CD4-positive, alpha-beta T cell (primary cell): ENCODE measurements around the gene FAM131B. TPM values are rescaled to one million over a fixed set of nuclear protein-coding genes. Genes with fewer than 3 reads are reported as not detected.

Experiments used
- ATAC-seq: fragments of 200-7000 bp; cut with Tn5 transposase; one replicate; pipeline ENCODE4 v1.10.0; 2022; ENCODE audit warnings: mild to moderate bottlenecking; ENCODE audit not compliant: poor library complexity
- CTCF ChIA-PET: fragments of 350-600 bp; sonication (Branson Sonifier 250); formaldehyde crosslinking; loops from one replicate; lab custom pipeline; 2021; ENCODE audit warnings: antibody characterized with exemption, inconsistent platforms; lab: Charles Lee
- POLR2A ChIA-PET: fragments of 350-600 bp; sonication (Branson Sonifier 250); formaldehyde crosslinking; loops from one replicate; lab custom pipeline; 2021; ENCODE audit warnings: antibody characterized with exemption, inconsistent platforms; lab: Charles Lee
- DNase-seq, 14 experiments: peaks; one replicate each; pipeline ENCODE4 v3.0.0-alpha.2; 2013 to 2020; ENCODE audit warnings: mixed read lengths in 2 of 14
- H3K27ac ChIP-seq, 2 donors: one replicate each; pipeline versions ENCODE4 v1.5.1 to v1.7.0; 2013; ENCODE audit warnings: low read length in 2 of 2, low read depth in 1 of 2, mild to moderate bottlenecking in 1 of 2
- H3K27me3 ChIP-seq, 2 experiments: 1 replicate in 1 of 2; 2 replicates in 1 of 2; pipeline versions ENCODE4 v1.6.1 to v1.7.0; 2013; ENCODE audit warnings: low read length in 2 of 2, control low read depth in 1 of 2, mild to moderate bottlenecking in 1 of 2, moderate library complexity in 1 of 2; ENCODE audit not compliant: insufficient read depth in 2 of 2, control insufficient read depth in 1 of 2
- H3K36me3 ChIP-seq: one replicate; pipeline ENCODE4 v1.6.1; 2013; ENCODE audit warnings: low read length, control low read depth; ENCODE audit not compliant: insufficient read depth
- H3K4me1 ChIP-seq: one replicate; pipeline ENCODE4 v1.6.1; 2013; ENCODE audit warnings: low read length, control low read depth; ENCODE audit not compliant: insufficient read depth
- H3K4me3 ChIP-seq: one replicate; pipeline ENCODE4 v1.5.1; 2013; ENCODE audit warnings: mild to moderate bottlenecking, low read length, moderate library complexity
- H3K9me3 ChIP-seq, 2 experiments: 1 replicate in 1 of 2; 2 replicates in 1 of 2; pipeline versions ENCODE4 v1.6.1 to v1.7.0; 2013; ENCODE audit warnings: low read length in 2 of 2, mild to moderate bottlenecking in 2 of 2, control low read depth in 1 of 2, moderate library complexity in 1 of 2; ENCODE audit not compliant: control insufficient read depth in 1 of 2, insufficient read depth in 1 of 2
- H3K27ac Mint-ChIP-seq: one replicate; pipeline ENCODE4 v1.8.0; 2020; ENCODE audit warnings: mixed read lengths
- H3K27me3 Mint-ChIP-seq: one replicate; pipeline ENCODE4 v1.8.0; 2021; ENCODE audit warnings: mixed read lengths
- H3K36me3 Mint-ChIP-seq: one replicate; pipeline ENCODE4 v1.8.0; 2021; ENCODE audit warnings: low read depth, mixed read lengths
- H3K4me1 Mint-ChIP-seq: one replicate; pipeline ENCODE4 v1.8.0; 2021; ENCODE audit warnings: low read depth, mixed read lengths
- H3K4me3 Mint-ChIP-seq: one replicate; pipeline ENCODE4 v1.8.0; 2020; ENCODE audit warnings: mild to moderate bottlenecking, mixed read lengths
- H3K9me3 Mint-ChIP-seq: one replicate; pipeline ENCODE4 v1.8.0; 2020; ENCODE audit warnings: mixed read lengths
- intact Hi-C, 2 experiments: fragments of 100-400 bp; cut with DNase I in 1 of 2; cut with micrococcal nuclease in 1 of 2; formaldehyde crosslinking; loops; one replicate each; pipeline versions ENCODE4 v1.15.1 to v1.9.0; 2023 to 2025; cut with DNase I, micrococcal nuclease
- total RNA-seq, 174 experiments: library from RNA in 2 of 174; stranded (reverse) in 2 of 174; gene quantifications; one replicate each; pipeline ENCODE4 v1.2.3 and lab custom pipeline; 2021 to 2026
- TF ChIP-seq, protein P1 (sequence below): fragments of 200-600 bp; IDR thresholded peaks from one replicate; pipeline ENCODE4 v1.8.0; 2022; ENCODE audit warnings: antibody characterized with exemption, mild to moderate bottlenecking

The FAM131B gene
- total RNA-seq, 2 experiments from 2014 or later: 0.14 TPM; not detected in 1

DNA sequence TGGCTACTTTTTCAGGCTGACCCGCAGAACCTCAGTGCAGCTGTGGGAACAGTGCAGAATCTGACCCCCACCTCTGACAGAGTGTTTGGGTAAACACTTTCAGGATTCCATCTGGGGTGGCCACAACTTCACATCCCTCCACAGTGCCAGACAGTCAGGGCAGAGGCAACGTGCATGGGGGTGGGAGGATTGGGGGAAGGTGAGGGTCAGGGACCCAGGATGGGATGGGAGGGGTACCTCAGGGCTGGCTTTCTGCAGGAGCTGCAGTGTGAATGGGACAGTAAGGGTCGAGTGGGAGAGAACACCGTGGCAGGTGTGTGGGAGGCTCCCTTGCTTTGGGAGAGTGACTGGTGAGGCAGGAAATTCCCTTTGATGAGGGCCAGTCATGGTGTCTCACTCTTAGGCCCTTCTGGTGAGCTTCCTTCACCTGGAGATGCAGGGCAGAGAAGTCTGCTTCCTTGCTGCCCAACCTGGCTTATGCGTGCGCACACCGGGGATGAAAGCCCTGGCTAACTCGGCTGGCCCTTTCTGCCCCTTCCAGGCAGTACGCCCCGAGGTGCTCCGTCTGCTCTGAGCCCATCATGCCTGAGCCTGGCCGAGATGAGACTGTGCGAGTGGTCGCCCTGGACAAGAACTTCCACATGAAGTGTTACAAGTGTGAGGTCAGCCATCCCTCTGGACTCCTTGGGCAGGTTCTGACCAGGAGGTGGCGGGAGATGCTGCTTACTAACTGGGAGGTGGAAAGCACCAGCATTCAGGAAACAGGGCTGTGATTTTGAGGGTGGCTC lies 27.0 kb upstream of the FAM131B start:
- no peaks in the 10 kb centered on the region for H3K9me3 ChIP-seq
- DNase-seq (no peak), ATAC-seq (no peak)
- H3K36me3 ChIP-seq: peaks cover 65% of the 10 kb centered on the region
- intact Hi-C loops: loop anchor here in 1 of 2 experiments (10.0 kb wide), 1 partner anchor 535 kb away; the partner anchor contains the start of gene EPHB6
- Mint-ChIP-seq H3K36me3 (peaks cover 58% of the 10 kb centered on the region), H3K9me3 (no peaks in the 10 kb centered on the region), H3K27me3 (no peaks in the 10 kb centered on the region), H3K4me1 (peaks cover 10% of the 10 kb centered on the region), H3K4me3 (no peak overlapping the region), H3K27ac (peak overlapping the region; percentile 59)
- no peak overlapping the region for H3K4me3 ChIP-seq
- peak overlapping the region in 1 of 2 donors; percentile 1 for H3K27ac ChIP-seq
- CTCF ChIA-PET: interaction anchor here (2.1 kb wide), 1 partner anchor 9 kb away, joined by 8 read pairs; no protein-coding TSS in a partner anchor
- no peaks in the 10 kb centered on the region for H3K27me3 ChIP-seq
- POLR2A ChIA-PET: interaction anchor here (1.2 to 4.5 kb wide), 5 partner anchors 8 to 18 kb away, joined by 3 to 31 read pairs (median 4); partner anchors contain the start of genes EPHA1 and ZYX
- TF ChIP-seq, protein P1, sequence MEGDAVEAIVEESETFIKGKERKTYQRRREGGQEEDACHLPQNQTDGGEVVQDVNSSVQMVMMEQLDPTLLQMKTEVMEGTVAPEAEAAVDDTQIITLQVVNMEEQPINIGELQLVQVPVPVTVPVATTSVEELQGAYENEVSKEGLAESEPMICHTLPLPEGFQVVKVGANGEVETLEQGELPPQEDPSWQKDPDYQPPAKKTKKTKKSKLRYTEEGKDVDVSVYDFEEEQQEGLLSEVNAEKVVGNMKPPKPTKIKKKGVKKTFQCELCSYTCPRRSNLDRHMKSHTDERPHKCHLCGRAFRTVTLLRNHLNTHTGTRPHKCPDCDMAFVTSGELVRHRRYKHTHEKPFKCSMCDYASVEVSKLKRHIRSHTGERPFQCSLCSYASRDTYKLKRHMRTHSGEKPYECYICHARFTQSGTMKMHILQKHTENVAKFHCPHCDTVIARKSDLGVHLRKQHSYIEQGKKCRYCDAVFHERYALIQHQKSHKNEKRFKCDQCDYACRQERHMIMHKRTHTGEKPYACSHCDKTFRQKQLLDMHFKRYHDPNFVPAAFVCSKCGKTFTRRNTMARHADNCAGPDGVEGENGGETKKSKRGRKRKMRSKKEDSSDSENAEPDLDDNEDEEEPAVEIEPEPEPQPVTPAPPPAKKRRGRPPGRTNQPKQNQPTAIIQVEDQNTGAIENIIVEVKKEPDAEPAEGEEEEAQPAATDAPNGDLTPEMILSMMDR: no peak
- H3K4me1 ChIP-seq: peaks cover 41% of the 10 kb centered on the region

GRCh38 chr7:143388491-143389101 lies 26.1 kb upstream of the FAM131B start:
- ChIA-PET POLR2A (interaction anchor here (0.8 to 4.5 kb wide), 4 partner anchors 15 to 125 kb away, joined by 3 to 31 read pairs (median 4); partner anchors contain the start of genes EPHA1 and GSTK1), CTCF (interaction anchor here (2.1 kb wide), 1 partner anchor 8 kb away, joined by 8 read pairs; no protein-coding TSS in a partner anchor)
- Histone ChIP-seq H3K4me3 (no peak overlapping the region), H3K27me3 (no peaks in the 10 kb centered on the region), H3K9me3 (no peaks in the 10 kb centered on the region), H3K27ac (no peak overlapping the region), H3K36me3 (peaks cover 61% of the 10 kb centered on the region), H3K4me1 (peaks cover 51% of the 10 kb centered on the region)
- TF ChIP-seq, protein P1: no peak
- H3K4me3 Mint-ChIP-seq: no peak overlapping the region
- ATAC-seq (no peak), DNase-seq (no peak)
- peak overlapping the region; percentile 59 for H3K27ac Mint-ChIP-seq
- peaks cover 51% of the 10 kb centered on the region for H3K36me3 Mint-ChIP-seq
- intact Hi-C loops: loop anchor here in 1 of 2 experiments (10.0 kb wide), 1 partner anchor 534 kb away; the partner anchor contains the start of gene EPHB6
- no peaks in the 10 kb centered on the region for H3K9me3 Mint-ChIP-seq
- no peaks in the 10 kb centered on the region for H3K27me3 Mint-ChIP-seq
- H3K4me1 Mint-ChIP-seq: peaks cover 10% of the 10 kb centered on the region

GRCh38 chr7:143388051-143388450 lies 25.5 kb upstream of the FAM131B start:
- H3K4me1 Mint-ChIP-seq: peaks cover 10% of the 10 kb centered on the region
- Histone ChIP-seq H3K9me3 (no peaks in the 10 kb centered on the region), H3K27me3 (no peaks in the 10 kb centered on the region), H3K27ac (peak overlapping the region in 1 of 2 donors; percentile 68), H3K4me1 (peaks cover 56% of the 10 kb centered on the region), H3K36me3 (peaks cover 56% of the 10 kb centered on the region), H3K4me3 (no peak overlapping the region)
- ChIA-PET POLR2A (interaction anchor here (0.8 to 4.5 kb wide), 4 partner anchors 16 to 125 kb away, joined by 3 to 31 read pairs (median 4); partner anchors contain the start of genes EPHA1 and GSTK1), CTCF (interaction anchor here (2.1 kb wide), 1 partner anchor 8 kb away, joined by 8 read pairs; no protein-coding TSS in a partner anchor)
- H3K27ac Mint-ChIP-seq: peak overlapping the region; percentile 25
- ATAC-seq (no peak), DNase-seq (no peak)
- H3K27me3 Mint-ChIP-seq: no peaks in the 10 kb centered on the region
- H3K36me3 Mint-ChIP-seq: peaks cover 47% of the 10 kb centered on the region
- intact Hi-C loops: loop anchor here in 1 of 2 experiments (10.0 kb wide), 1 partner anchor 533 kb away; the partner anchor contains the start of gene EPHB6
- TF ChIP-seq, protein P1: no peak
- H3K9me3 Mint-ChIP-seq: no peaks in the 10 kb centered on the region
- H3K4me3 Mint-ChIP-seq: no peak overlapping the region
